SJSA1 (cell line): ENCODE data around the gene CEACAM6. TPM values are rescaled to one million over a fixed set of nuclear protein-coding genes. Genes with fewer than 3 reads are reported as not detected.
"Not testable (repeated sequence)": the region's sequence is repeated elsewhere in the genome, so short reads cannot be mapped to it uniquely, and the experiment has no call there.

Source experiments
- DNase-seq, 2 experiments: peaks; one replicate each; pipeline ENCODE4 v3.0.0-alpha.2; 2015 to 2020; ENCODE audit warnings: low spot score in 2 of 2, low read depth in 1 of 2
- H3K27ac ChIP-seq: fragments of 250-450 bp; sonication (Bioruptor Pico); 2 replicates; pipeline ENCODE4 v1.5.1; 2020; ENCODE audit warnings: mild to moderate bottlenecking, moderate library complexity
- H3K27me3 ChIP-seq: fragments of 250-450 bp; sonication (Bioruptor Pico); replicated peaks from 2 replicates; pipeline ENCODE4 v1.5.1; 2020; ENCODE audit warnings: mild to moderate bottlenecking, moderate library complexity
- H3K36me3 ChIP-seq: fragments of 250-450 bp; sonication (Bioruptor Pico); 2 replicates; pipeline ENCODE4 v1.5.1; 2020; ENCODE audit warnings: mild to moderate bottlenecking
- H3K4me1 ChIP-seq: fragments of 250-450 bp; sonication (Bioruptor Pico); replicated peaks from 2 replicates; pipeline ENCODE4 v1.6.1; 2021; ENCODE audit warnings: mild to moderate bottlenecking
- H3K4me3 ChIP-seq: fragments of 250-450 bp; sonication (Bioruptor Pico); 2 replicates; pipeline ENCODE4 v1.5.1; 2020; ENCODE audit warnings: mild to moderate bottlenecking
- H3K9me3 ChIP-seq: fragments of 250-450 bp; sonication (Bioruptor Pico); replicated peaks from 2 replicates; pipeline ENCODE4 v1.5.1; 2020; ENCODE audit warnings: mild to moderate bottlenecking
- total RNA-seq: library from RNA; depleted of rRNA; stranded (reverse); fragments of >200 nt; shearing (Covaris generic); gene quantifications from 2 replicates; pipeline ENCODE4 v1.2.3, GENCODE V29; 2014

CEACAM6 gene
- total RNA-seq, 1 experiment from 2014 or later: not detected

- Histone ChIP-seq H3K4me3 (no peak overlapping the region), H3K36me3 (no peaks in the 10 kb centered on the region), H3K9me3 (no peaks in the 10 kb centered on the region), H3K27ac (no peak overlapping the region), H3K4me1 (no peaks in the 10 kb centered on the region), H3K27me3 (peaks cover 31% of the 10 kb centered on the region)
- no peak for DNase-seq
Measured at GRCh38 chr19:41767115-41767514, 11.8 kb downstream of the CEACAM6 start.

GRCh38 chr19:41768105-41768504, 12.8 kb downstream of the CEACAM6 start:
- not testable (repeated sequence) for DNase-seq, H3K4me1 ChIP-seq, H3K27ac ChIP-seq, H3K4me3 ChIP-seq, H3K9me3 ChIP-seq, H3K36me3 ChIP-seq
- peaks cover 38% of the 10 kb centered on the region for H3K27me3 ChIP-seq

- Histone ChIP-seq H3K36me3 (no peaks in the 10 kb centered on the region), H3K27me3 (peaks cover 36% of the 10 kb centered on the region), H3K27ac (no peak overlapping the region), H3K4me1 (no peaks in the 10 kb centered on the region), H3K4me3 (no peak overlapping the region), H3K9me3 (no peaks in the 10 kb centered on the region)
- DNase-seq: no peak
Measured at GRCh38 chr19:41769608-41770007, 14.3 kb downstream of the CEACAM6 start.

- Histone ChIP-seq H3K27me3 (peaks cover 27% of the 10 kb centered on the region), H3K36me3 (no peaks in the 10 kb centered on the region), H3K9me3 (no peaks in the 10 kb centered on the region), H3K4me1 (no peaks in the 10 kb centered on the region), H3K4me3 (no peak overlapping the region), H3K27ac (no peak overlapping the region)
- DNase-seq: no peak
Measured at GRCh38 chr19:41771410-41771809, 16.1 kb downstream of the CEACAM6 start.

- no peak for DNase-seq
- Histone ChIP-seq H3K4me1 (no peaks in the 10 kb centered on the region), H3K4me3 (no peak overlapping the region), H3K27ac (no peak overlapping the region), H3K9me3 (no peaks in the 10 kb centered on the region), H3K36me3 (no peaks in the 10 kb centered on the region), H3K27me3 (peaks cover 20% of the 10 kb centered on the region)
Measured at GRCh38 chr19:41774515-41774980, 19.2 kb downstream of the CEACAM6 start.

- no peak for DNase-seq
- Histone ChIP-seq H3K4me1 (no peaks in the 10 kb centered on the region), H3K4me3 (no peak overlapping the region), H3K27me3 (peaks cover 21% of the 10 kb centered on the region), H3K9me3 (no peaks in the 10 kb centered on the region), H3K27ac (no peak overlapping the region), H3K36me3 (no peaks in the 10 kb centered on the region)
Measured at GRCh38 chr19:41776700-41777099, 21.4 kb downstream of the CEACAM6 start.

- Histone ChIP-seq H3K27me3 (peaks cover 33% of the 10 kb centered on the region), H3K27ac (no peak overlapping the region)
- no peak for DNase-seq
Measured at GRCh38 chr19:41783612-41784011, 28.3 kb downstream of the CEACAM6 start.

GRCh38 chr19:41784312-41784711, 29.0 kb downstream of the CEACAM6 start:
- Histone ChIP-seq H3K27ac (no peak overlapping the region), H3K36me3 (no peaks in the 10 kb centered on the region), H3K4me1 (no peaks in the 10 kb centered on the region), H3K27me3 (peaks cover 35% of the 10 kb centered on the region), H3K9me3 (no peaks in the 10 kb centered on the region), H3K4me3 (no peak overlapping the region)
- no peak for DNase-seq

More at GRCh38 chr19:41783612-41784011, 28.3 kb downstream of the CEACAM6 start:
- Histone ChIP-seq H3K9me3 (no peaks in the 10 kb centered on the region), H3K36me3 (no peaks in the 10 kb centered on the region), H3K4me1 (no peaks in the 10 kb centered on the region), H3K4me3 (no peak overlapping the region)

- no peak for DNase-seq
- Histone ChIP-seq H3K36me3 (no peaks in the 10 kb centered on the region), H3K4me1 (no peaks in the 10 kb centered on the region), H3K4me3 (no peak overlapping the region), H3K27me3 (peaks cover 37% of the 10 kb centered on the region), H3K27ac (no peak overlapping the region), H3K9me3 (no peaks in the 10 kb centered on the region)
Measured at GRCh38 chr19:41784743-41785142, 29.4 kb downstream of the CEACAM6 start.

GRCh38 chr19:41785653-41786052, 30.3 kb downstream of the CEACAM6 start:
- Histone ChIP-seq H3K27me3 (peaks cover 34% of the 10 kb centered on the region), H3K4me1 (no peaks in the 10 kb centered on the region), H3K4me3 (no peak overlapping the region), H3K36me3 (no peaks in the 10 kb centered on the region), H3K27ac (no peak overlapping the region), H3K9me3 (no peaks in the 10 kb centered on the region)
- peak in 1 of 2 experiments; percentile 35 for DNase-seq

GRCh38 chr19:41787055-41787454, 31.7 kb downstream of the CEACAM6 start:
- H3K36me3 ChIP-seq: no peaks in the 10 kb centered on the region
- H3K4me3 ChIP-seq: no peak overlapping the region
- H3K9me3 ChIP-seq: no peaks in the 10 kb centered on the region
- H3K27me3 ChIP-seq: peaks cover 38% of the 10 kb centered on the region
- H3K27ac ChIP-seq: no peak overlapping the region
- no peak for DNase-seq
- no peaks in the 10 kb centered on the region for H3K4me1 ChIP-seq

GRCh38 chr19:41788518-41788917, 33.2 kb downstream of the CEACAM6 start:
- not testable (repeated sequence) for H3K36me3 ChIP-seq, H3K4me1 ChIP-seq, H3K9me3 ChIP-seq, H3K4me3 ChIP-seq, DNase-seq, H3K27ac ChIP-seq
- H3K27me3 ChIP-seq: peaks cover 42% of the 10 kb centered on the region

- H3K4me1 ChIP-seq, H3K36me3 ChIP-seq, H3K27ac ChIP-seq, DNase-seq, H3K4me3 ChIP-seq, H3K9me3 ChIP-seq: not testable (repeated sequence)
- H3K27me3 ChIP-seq: peaks cover 41% of the 10 kb centered on the region
Measured at GRCh38 chr19:41789053-41789452, 33.7 kb downstream of the CEACAM6 start.

GRCh38 chr19:41792513-41793413, 37.4 kb downstream of the CEACAM6 start:
- Histone ChIP-seq H3K4me1 (no peaks in the 10 kb centered on the region), H3K9me3 (no peaks in the 10 kb centered on the region), H3K4me3 (no peak overlapping the region), H3K27me3 (peaks cover 27% of the 10 kb centered on the region; the same call in 1 of the 2 replicates), H3K27ac (no peak overlapping the region), H3K36me3 (no peaks in the 10 kb centered on the region)
- DNase-seq: peak in 1 of 2 experiments; percentile 16
